Subcutaneous adipose tissue (tissue), 4 donors: ENCODE measurements around the gene WNT9A. TPM values are rescaled to one million over a fixed set of nuclear protein-coding genes. Genes with fewer than 3 reads are reported as not detected.

Experiments
- CTCF ChIP-seq: fragments of 450-650 bp; IDR thresholded peaks from one replicate; pipeline ENCODE4 v1.5.1; 2016; ENCODE audit warnings: low read depth, mild to moderate bottlenecking, control low read depth, antibody characterized with exemption, moderate library complexity
- total RNA-seq, 4 donors: library from RNA; depleted of rRNA; stranded (reverse); fragments of >200 nt; gene quantifications; one replicate each; pipeline ENCODE4 v1.1.0, GENCODE V29; 2016

The WNT9A gene
- total RNA-seq, 4 donors from 2014 or later, result 0.17 to 0.88 (median 0.57) TPM; not detected in 1

- TF ChIP-seq CTCF, result no peak
Observed at GRCh38 chr1:227891955-227892488, 55.7 kb downstream of the WNT9A start.

- no peak for TF ChIP-seq CTCF
Observed at GRCh38 chr1:227891223-227891954, 56.3 kb downstream of the WNT9A start.

DNA sequence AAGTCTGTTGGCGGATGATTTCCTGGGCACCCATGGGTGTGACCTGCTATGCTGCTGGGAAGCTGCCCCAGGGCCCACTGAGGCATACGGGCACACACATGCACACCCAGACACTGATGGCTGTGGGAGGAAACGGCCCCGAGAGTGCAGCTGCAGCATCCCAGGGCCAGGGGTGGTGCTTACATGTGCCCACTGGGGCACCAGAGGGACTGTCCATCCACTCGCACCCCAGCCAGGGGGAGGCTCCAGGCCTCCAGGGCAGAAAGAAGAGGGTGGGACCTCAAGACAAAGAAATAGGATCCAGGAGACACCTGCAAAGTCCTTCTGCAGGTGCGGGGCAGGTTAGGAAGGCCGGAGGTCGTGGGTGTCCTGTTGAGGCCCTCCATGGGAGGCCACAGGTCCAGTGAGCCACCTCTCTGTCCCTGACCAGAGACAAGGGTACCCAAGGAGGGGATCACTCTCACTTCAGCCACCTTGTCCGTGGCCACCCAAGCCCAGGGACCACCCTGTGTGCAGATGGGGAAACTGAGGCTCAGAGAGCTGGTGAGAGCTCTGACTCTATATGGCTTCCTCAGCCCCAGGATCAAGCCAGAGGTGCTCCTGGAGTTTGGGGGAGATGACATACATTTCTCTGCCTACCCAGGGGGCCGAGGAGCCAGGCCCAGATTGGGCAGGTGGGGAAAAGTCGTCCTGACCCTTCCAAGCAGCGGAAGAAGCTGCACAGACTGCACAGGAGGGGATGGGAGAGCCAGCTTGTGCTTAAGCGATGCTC, 57.1 kb downstream of the WNT9A start:
- no peak for TF ChIP-seq CTCF

DNA sequence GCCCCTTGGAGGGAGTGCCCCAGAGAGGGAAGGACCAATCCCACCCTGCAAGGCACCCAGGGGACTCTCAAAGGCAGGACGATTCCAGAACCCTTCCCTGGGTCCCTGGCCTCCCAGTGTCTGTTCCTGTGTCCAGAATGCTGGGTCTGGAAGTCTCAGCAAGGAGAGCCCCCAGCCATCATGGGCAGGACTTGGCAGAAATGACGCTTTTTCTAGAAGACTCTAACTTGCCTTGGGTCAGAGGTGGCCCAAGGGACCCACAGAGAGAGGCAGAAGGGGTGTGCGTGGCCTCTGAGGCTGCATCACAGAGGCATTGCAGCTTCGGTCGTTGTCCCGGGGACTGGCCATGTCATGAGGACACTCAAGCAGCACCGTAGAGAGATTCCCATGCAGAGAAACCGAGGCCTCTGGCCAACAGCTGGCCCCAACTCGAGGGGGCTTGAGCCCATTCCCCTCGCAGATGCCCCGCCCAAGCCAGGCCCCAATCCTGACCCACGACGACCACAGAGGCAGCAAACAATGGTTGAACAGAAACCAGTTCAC, 57.8 kb downstream of the WNT9A start:
- TF ChIP-seq CTCF, result no peak

- TF ChIP-seq CTCF, result no peak
Observed at GRCh38 chr1:227889047-227889862, 58.5 kb downstream of the WNT9A start.

GRCh38 chr1:227888404-227889046, 59.2 kb downstream of the WNT9A start:
- no peak for TF ChIP-seq CTCF
